Fibroblast of pulmonary artery (primary cell): Measurements from ENCODE around the gene BMS1.

Experiments
- DNase-seq: peaks from one replicate; pipeline ENCODE4 v3.0.0-alpha.2; 2010; ENCODE audit warnings: low read depth
- H3K4me3 ChIP-seq: replicated peaks from 2 replicates; pipeline ENCODE4 v1.5.1; 2011; ENCODE audit warnings: low read depth, mild to moderate bottlenecking, control low read depth, low read length, moderate library complexity
- TF ChIP-seq, protein P1 (sequence below): IDR thresholded peaks from 2 replicates; pipeline ENCODE4 v1.5.1; 2011; ENCODE audit warnings: mild to moderate bottlenecking, control low read depth, low read length, inconsistent platforms; ENCODE audit errors: missing control alignments

The BMS1 gene

GRCh38 chr10:42879380-42880254 lies 97.0 kb downstream of the BMS1 start:
- no peak overlapping the region for H3K4me3 ChIP-seq
- DNase-seq, result no peak
- TF ChIP-seq, protein P1, sequence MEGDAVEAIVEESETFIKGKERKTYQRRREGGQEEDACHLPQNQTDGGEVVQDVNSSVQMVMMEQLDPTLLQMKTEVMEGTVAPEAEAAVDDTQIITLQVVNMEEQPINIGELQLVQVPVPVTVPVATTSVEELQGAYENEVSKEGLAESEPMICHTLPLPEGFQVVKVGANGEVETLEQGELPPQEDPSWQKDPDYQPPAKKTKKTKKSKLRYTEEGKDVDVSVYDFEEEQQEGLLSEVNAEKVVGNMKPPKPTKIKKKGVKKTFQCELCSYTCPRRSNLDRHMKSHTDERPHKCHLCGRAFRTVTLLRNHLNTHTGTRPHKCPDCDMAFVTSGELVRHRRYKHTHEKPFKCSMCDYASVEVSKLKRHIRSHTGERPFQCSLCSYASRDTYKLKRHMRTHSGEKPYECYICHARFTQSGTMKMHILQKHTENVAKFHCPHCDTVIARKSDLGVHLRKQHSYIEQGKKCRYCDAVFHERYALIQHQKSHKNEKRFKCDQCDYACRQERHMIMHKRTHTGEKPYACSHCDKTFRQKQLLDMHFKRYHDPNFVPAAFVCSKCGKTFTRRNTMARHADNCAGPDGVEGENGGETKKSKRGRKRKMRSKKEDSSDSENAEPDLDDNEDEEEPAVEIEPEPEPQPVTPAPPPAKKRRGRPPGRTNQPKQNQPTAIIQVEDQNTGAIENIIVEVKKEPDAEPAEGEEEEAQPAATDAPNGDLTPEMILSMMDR, result no peak

GRCh38 chr10:42880255-42880620 lies 97.6 kb downstream of the BMS1 start:
- TF ChIP-seq, protein P1, result no peak
- H3K4me3 ChIP-seq, result no peak overlapping the region

GRCh38 chr10:42882597-42882996 lies 100.0 kb downstream of the BMS1 start:
- DNase-seq, result no peak
- TF ChIP-seq, protein P1, result no peak

More at GRCh38 chr10:42880255-42880620, 97.6 kb downstream of the BMS1 start:
- DNase-seq, result no peak

More at GRCh38 chr10:42882597-42882996, 100.0 kb downstream of the BMS1 start:
- H3K4me3 ChIP-seq, result no peak overlapping the region
